ENCODE results near the gene CREBBP.

Gene CREBBP

DNA sequence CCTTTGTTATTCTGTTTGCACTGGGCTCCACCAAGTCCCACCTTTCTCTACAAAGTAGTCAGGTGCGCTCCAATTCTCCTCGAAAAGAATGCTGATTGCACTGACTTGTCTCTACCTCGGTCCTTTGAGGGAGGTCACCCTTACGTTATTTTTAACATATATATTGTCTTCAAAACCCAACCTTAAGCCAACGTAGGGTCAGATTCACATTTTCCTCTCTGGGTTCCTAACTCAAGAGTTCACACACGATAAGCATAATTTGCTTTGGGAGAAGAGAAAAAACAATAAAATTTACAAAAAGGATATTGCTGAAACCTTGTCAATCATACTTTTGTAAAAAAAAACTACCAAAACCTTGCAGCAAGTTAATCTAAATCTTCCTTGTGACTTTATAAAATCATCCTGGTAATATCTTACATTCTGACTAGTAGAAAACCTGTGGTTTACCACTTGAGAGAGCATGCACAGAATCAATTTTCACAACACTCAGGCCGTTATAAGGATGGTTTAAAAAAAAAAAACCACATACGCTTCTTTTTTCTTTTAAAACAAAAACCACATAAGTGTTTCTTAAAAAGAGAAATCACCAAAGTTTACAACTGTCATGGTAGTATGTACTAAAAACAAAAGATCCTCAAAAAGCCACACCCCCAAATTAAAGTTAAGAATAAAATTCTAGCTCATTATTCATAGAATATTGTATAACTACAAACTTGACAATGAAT, 91.0 kb downstream of the CREBBP start:
- POLR2A ChIA-PET, result no interaction called here
- TF ChIP-seq FOXK2 (IDR thresholded peaks at IDR 0.05), result no peak
- no peak for TF ChIP-seq ARNT (IDR thresholded peaks at IDR 0.05)
- TF ChIP-seq ZNF384 (IDR thresholded peaks at IDR 0.05), result no peak
- TF ChIP-seq LEF1 (IDR thresholded peaks at IDR 0.05; ENCODE audit: borderline replicate concordance), result no peak
- no peak for TF ChIP-seq FOXA1 (IDR thresholded peaks at IDR 0.05)
- CTCF ChIA-PET, result no interaction called here
- no peak for DNase-seq (ENCODE audit: extremely low spot score)

DNA sequence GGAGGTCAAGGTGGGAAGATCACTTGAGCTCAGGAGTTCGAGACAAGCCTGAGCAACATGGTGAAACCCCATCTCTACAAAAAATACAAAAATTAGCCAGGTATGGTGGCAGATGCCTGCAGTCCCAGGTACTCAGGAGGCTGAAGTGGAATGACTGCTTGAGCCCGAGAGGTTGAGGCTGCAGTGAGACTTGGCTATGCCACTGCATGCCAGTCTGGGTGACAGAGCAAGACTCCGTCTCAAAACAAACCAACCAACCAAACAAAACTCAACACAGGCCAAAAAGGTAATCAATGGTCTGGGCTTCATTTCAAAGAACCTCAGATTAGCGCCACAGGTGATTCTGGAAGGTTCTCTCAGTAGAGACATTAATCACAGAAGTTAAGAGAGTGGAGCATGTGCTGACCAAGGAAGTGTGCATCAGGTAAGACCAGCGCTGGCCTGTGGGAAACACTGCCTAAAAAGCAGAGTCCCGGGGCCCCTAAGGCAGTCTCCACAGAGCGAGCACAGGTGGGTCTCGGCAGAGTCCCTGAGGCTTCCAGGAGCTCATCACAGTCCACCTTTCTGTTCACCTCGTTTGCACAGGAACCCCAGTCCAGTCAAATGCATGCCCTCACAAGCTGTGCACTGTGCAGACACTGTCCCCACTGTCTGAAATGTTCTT, 91.7 kb downstream of the CREBBP start:
- no peak for DNase-seq (ENCODE audit: extremely low spot score)
- TF ChIP-seq SUZ12 (IDR thresholded peaks at IDR 0.05) (no peak), ARNT (IDR thresholded peaks at IDR 0.05) (no peak), BHLHE40 (IDR thresholded peaks at IDR 0.05; ENCODE audit: borderline replicate concordance) (no peak), SP1 (IDR thresholded peaks at IDR 0.05) (no peak), LEF1 (IDR thresholded peaks at IDR 0.05; ENCODE audit: borderline replicate concordance) (no peak), NFRKB (IDR thresholded peaks at IDR 0.05) (no peak), CTBP1 (IDR thresholded peaks at IDR 0.05; ENCODE audit: borderline replicate concordance) (no peak)
- TF ChIP-seq, protein P1, sequence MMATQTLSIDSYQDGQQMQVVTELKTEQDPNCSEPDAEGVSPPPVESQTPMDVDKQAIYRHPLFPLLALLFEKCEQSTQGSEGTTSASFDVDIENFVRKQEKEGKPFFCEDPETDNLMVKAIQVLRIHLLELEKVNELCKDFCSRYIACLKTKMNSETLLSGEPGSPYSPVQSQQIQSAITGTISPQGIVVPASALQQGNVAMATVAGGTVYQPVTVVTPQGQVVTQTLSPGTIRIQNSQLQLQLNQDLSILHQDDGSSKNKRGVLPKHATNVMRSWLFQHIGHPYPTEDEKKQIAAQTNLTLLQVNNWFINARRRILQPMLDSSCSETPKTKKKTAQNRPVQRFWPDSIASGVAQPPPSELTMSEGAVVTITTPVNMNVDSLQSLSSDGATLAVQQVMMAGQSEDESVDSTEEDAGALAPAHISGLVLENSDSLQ (IDR thresholded peaks at IDR 0.05), result no peak
- POLR2A ChIA-PET, result no interaction called here
- CTCF ChIA-PET, result no interaction called here

DNA sequence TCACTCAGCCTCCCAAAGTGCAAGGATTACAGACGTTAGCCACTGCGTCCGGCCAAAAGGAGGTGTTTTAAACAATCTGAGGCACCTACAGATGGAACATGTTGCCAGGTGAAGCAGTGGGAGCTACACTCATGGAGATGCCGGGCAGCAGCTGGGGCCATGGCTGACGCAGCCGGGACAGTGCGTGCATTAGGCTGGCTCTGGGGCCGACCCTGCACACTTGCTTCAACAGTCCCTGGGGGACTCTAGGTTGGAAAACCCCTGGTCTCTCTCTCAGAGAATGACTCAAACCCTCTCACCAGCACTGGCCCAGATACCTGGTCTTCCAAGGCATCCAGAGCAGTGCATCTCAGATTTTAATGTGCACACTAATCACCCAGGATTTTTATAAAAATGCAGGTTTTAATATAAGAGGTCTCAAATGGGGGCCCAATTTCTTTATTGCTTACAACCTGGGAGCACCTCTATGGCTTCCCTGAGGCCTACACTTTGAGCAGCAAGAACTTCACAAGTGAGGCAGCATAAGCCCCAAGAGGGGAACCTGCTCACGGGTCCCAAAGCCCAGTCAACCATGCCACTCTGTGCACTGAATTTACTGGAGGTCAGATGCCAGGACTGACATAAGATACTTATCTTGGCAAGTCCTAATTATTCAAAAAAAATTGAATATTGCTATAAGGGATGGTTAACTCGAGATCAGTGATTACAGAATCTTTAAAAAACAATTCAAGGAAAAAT, 92.4 kb downstream of the CREBBP start:
- no peak for DNase-seq (ENCODE audit: extremely low spot score)
- ChIA-PET CTCF (interaction anchor here (0.6 kb wide), 1 partner anchor 233 kb away, joined by 6 read pairs; no protein-coding TSS in a partner anchor), POLR2A (no interaction called here)
- no peak for TF ChIP-seq NFRKB (IDR thresholded peaks at IDR 0.05)
- TF ChIP-seq ARNT (IDR thresholded peaks at IDR 0.05), result no peak
- no peak for TF ChIP-seq SP1 (IDR thresholded peaks at IDR 0.05)
- no peak for TF ChIP-seq BHLHE40 (IDR thresholded peaks at IDR 0.05; ENCODE audit: borderline replicate concordance)
- TF ChIP-seq TARDBP (IDR thresholded peaks at IDR 0.05), result no peak
- TF ChIP-seq FOXM1 (IDR thresholded peaks at IDR 0.05; ENCODE audit: borderline replicate concordance), result no peak
- no peak for TF ChIP-seq ZNF384 (IDR thresholded peaks at IDR 0.05)
- no peak for TF ChIP-seq LEF1 (IDR thresholded peaks at IDR 0.05; ENCODE audit: borderline replicate concordance)
- no peak for TF ChIP-seq L3MBTL2 (conservative IDR thresholded peaks at IDR 0.05)
- TF ChIP-seq, protein P1 (IDR thresholded peaks at IDR 0.05), result no peak
- no peak for TF ChIP-seq HDGF (IDR thresholded peaks at IDR 0.05; ENCODE audit: borderline replicate concordance)

DNA sequence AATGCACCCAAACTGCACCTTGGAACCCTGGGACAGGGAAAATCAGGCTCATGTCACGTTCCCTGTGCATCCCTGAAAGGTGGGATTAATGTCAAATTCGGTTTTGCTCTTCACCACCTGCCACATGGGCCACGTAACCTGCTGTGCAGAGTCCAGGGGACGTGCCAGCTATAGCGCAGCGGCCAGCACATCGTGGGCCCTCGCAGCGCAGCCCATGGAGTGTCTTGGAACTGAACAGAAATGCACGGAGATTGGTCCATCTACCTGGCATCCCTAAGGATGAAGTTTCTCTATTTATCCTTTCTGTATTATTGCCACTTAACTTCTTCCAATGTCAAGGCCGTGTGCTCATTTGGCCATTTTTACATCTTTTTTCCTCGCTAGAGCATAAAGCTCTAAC, 95.1 kb downstream of the CREBBP start:
- CTCF ChIA-PET, result interaction anchor here (0.5 kb wide), 1 partner anchor 159 kb away, joined by 3 read pairs; no protein-coding TSS in a partner anchor
- POLR2A ChIA-PET, result no interaction called here
- no peak for DNase-seq (ENCODE audit: extremely low spot score)
- TF ChIP-seq NFRKB (IDR thresholded peaks at IDR 0.05), result no peak
- TF ChIP-seq FOXK2 (IDR thresholded peaks at IDR 0.05), result no peak
- no peak for TF ChIP-seq ELF4 (IDR thresholded peaks at IDR 0.05)
- no peak for TF ChIP-seq HDGF (IDR thresholded peaks at IDR 0.05; ENCODE audit: borderline replicate concordance)
- no peak for TF ChIP-seq TARDBP (IDR thresholded peaks at IDR 0.05)
- TF ChIP-seq ZNF384 (IDR thresholded peaks at IDR 0.05), result no peak
- TF ChIP-seq LEF1 (IDR thresholded peaks at IDR 0.05; ENCODE audit: borderline replicate concordance), result no peak
- no peak for TF ChIP-seq CTBP1 (IDR thresholded peaks at IDR 0.05; ENCODE audit: borderline replicate concordance)
- no peak for TF ChIP-seq SUZ12 (IDR thresholded peaks at IDR 0.05)
- TF ChIP-seq FOXA1 (IDR thresholded peaks at IDR 0.05), result no peak
- no peak for TF ChIP-seq SP1 (IDR thresholded peaks at IDR 0.05)
- no peak for TF ChIP-seq BHLHE40 (IDR thresholded peaks at IDR 0.05; ENCODE audit: borderline replicate concordance)
- TF ChIP-seq FOXM1 (IDR thresholded peaks at IDR 0.05; ENCODE audit: borderline replicate concordance), result no peak
- TF ChIP-seq ARNT (IDR thresholded peaks at IDR 0.05), result no peak
- no peak for TF ChIP-seq L3MBTL2 (conservative IDR thresholded peaks at IDR 0.05)
- TF ChIP-seq, protein P1 (IDR thresholded peaks at IDR 0.05), result no peak

DNA sequence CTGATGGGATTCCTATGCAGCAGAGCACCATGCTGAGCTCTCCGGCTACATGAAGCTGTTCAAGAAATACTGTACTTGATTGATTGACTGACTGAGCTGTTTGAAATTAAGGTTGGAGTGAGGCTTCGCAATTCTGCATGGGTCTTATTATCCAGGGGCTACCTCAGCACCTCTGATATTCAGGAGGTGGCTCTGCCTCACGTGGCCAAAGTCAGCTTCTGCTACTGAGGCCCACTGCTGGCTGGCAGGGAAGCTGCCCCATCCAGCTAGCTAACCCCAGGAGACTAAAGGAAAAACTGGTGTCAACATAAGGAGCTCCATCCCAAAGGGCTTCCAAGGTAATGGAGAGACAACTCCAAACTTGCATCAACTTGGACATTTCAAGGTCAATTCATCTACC, 97.0 kb downstream of the CREBBP start:
- ChIA-PET POLR2A (no interaction called here), CTCF (no interaction called here)

More for the DNA sequence above, 97.0 kb downstream of the CREBBP start:
- TF ChIP-seq ZNF384 (IDR thresholded peaks at IDR 0.05), result no peak
- no peak for TF ChIP-seq BHLHE40 (IDR thresholded peaks at IDR 0.05; ENCODE audit: borderline replicate concordance)
- TF ChIP-seq, protein P1 (IDR thresholded peaks at IDR 0.05), result no peak
- no peak for TF ChIP-seq SP1 (IDR thresholded peaks at IDR 0.05)
- no peak for TF ChIP-seq NFRKB (IDR thresholded peaks at IDR 0.05)
- DNase-seq (ENCODE audit: extremely low spot score), result no peak
